Measurements from ENCODE around the gene PRPH.

PRPH gene

DNA sequence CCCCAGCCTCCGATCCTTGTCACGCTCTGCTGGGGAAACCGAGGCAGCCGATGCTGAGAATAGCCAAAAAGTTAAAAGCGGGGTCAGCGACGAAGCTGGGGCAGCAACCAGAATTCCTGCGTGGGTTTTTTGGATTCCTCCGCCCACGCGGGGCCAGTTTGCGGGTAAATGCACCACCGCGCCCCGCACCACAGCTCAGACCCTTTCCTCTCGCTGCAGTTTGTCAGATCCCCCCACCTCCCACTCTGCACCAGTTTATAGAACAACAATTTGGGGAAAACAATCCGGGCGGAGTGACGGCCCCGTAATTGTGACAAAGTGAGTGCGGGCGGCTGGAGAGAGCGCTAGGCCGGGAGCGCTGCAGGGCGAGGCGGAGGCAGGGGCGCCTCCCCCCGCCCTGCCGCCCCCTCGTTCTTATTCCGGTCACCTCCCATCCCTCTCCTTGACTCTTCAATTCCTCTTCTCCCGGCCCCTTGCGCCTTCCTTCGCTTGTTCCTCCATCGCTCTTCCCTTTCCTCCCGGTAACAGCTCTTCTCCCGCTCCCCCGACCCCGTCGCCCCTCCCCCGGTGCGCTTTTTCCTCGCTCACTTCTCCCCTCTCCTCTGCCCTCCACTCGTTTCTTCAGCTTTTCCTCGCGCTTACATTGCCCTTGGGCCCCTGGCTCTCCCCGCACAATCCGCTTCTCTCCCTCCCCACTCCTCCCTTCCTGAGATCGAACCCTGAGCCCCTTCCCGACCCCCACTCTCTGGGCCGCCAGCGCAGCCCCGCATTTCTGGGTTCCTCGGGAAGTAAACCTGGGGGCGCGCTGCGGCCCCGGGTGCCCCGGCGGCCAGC lies 51.1 kb downstream of the PRPH start:
- DNase-seq (ENCODE audit: low spot score), result no peak

DNA sequence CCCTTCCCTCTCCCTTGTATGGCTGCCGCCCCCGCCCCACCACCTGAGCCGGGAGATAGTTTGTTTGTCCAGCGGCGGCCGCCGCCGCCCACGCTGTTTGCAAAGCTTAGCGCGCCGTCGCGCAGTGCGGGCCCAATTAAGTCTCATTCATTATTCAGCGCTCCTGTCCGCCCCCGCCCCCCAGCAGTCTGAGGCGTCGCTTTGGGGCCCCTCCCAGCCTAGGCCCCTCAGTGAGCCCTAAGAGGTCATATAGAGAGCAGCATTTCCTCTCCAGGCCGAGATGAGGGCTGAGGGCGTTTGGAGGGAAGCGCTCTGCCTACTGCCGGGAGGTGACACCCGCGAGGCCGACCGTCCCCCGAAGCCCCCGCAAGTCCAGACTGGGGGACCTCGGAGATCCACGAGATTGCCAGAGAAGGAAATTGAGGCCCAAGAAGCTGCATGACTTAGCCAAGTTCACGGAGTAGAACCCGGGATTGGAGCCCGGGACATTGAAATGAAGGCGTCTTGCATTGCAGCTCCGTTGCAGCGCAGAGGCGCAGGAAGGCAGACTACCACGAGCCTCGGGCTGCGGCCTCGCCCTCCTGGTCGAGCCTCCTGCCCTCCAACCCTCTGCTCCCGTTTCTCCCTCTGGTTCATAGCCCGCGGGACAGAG lies 51.8 kb downstream of the PRPH start, which contains the start of gene DNAJC22:
Gene DNAJC22, plus strand, starts transcription at position 230 of the 652 bp plus-strand sequence. CDS start 1,985 bp downstream, outside the sequence.
- no peak for DNase-seq (ENCODE audit: low spot score)

DNA sequence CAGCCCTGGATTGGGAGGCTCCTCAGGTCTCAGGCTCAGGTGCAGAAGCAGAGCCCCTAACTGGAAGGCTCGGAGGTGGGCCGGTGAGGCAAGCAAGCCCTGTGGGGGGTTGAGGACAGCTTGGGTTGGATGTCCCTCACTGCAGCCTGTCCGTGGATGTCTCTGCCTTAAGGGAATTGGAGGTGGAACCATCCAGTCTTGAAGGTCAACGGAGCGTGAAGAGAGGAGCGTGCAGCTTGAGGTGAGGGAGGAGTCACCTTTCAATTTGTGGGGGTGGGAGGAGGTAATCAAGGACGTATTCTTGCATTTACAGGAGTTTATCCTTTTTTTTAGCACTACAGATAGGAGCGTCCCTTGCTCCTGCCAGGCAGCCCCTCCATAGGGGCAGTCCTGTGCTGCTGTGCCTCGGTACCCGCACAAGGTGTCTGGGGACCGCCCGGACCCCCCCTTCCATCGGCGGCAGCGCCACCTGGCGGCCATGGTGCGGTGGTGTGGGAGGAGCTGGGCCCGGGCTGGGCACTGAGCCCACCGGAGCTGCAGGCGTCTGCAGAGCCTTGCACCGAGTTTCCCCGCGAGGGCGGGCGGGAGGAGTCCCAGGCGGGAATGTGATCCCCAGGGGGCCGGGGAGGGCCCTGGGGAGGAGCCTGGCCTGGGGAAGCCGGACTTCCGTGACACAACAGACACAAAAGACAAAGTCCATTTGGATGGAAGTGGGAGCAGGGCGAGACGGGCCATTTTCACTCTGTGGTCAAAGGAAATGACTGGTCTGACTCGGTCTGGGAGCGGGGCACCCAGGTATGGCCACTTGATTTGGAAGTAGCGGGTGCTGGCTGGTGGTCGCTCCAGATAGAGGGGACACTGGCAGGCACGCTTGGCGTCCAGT lies 52.6 kb downstream of the PRPH start:
- no peak for DNase-seq (ENCODE audit: low spot score)

All from left forelimb (tissue), 1 donor.